BJ (cell line): Measurements from ENCODE around the gene IMP3. TPM values are rescaled to one million over a fixed set of nuclear protein-coding genes. Genes with fewer than 3 reads are reported as not detected.
"Not testable (repeated sequence)": the region's sequence is repeated elsewhere in the genome, so short reads cannot be mapped to it uniquely, and the experiment has no call there.

Experiments used
- CTCF ChIA-PET: fragments of 350-600 bp; formaldehyde crosslinking; extraction: SDS; loops from one replicate; lab custom pipeline; 2021; ENCODE audit warnings: antibody characterized with exemption, inconsistent platforms; lab: Yijun Ruan, JAX
- POLR2A ChIA-PET: fragments of 300-600 bp; sonication (Branson Sonifier 250); formaldehyde crosslinking; extraction: SDS; loops from one replicate; lab custom pipeline; 2021; ENCODE audit warnings: antibody characterized with exemption; lab: Charles Lee
- DNase-seq: peaks from one replicate; pipeline ENCODE4 v3.0.0-alpha.2; 2011; ENCODE audit warnings: low read depth
- H3K27me3 ChIP-seq: 2 replicates; pipeline ENCODE4 v1.6.0; 2011; ENCODE audit warnings: low read length; ENCODE audit not compliant: control insufficient read depth, insufficient read depth
- H3K36me3 ChIP-seq: 2 replicates; pipeline ENCODE4 v1.5.1; 2011; ENCODE audit warnings: low read length; ENCODE audit not compliant: control insufficient read depth, insufficient read depth
- H3K4me3 ChIP-seq: 2 replicates; pipeline ENCODE4 v1.5.1; 2011; ENCODE audit warnings: low read depth, mild to moderate bottlenecking, control low read depth, low read length
- polyA plus RNA-seq: library from polyadenylated mRNA; depleted of rRNA; stranded (reverse); fragments of >200 nt; gene quantifications from 2 replicates; pipeline ENCODE4 v1.2.3, GENCODE V29; 2011
- TF ChIP-seq, protein P1 (sequence below): IDR thresholded peaks from 2 replicates; pipeline ENCODE4 v1.5.1; 2011; ENCODE audit warnings: low read depth, mild to moderate bottlenecking, control low read depth, inconsistent platforms, low read length, moderate library complexity; ENCODE audit not compliant: insufficient read depth

Gene IMP3
- polyA plus RNA-seq, 1 experiment, result 37.6 TPM

DNA sequence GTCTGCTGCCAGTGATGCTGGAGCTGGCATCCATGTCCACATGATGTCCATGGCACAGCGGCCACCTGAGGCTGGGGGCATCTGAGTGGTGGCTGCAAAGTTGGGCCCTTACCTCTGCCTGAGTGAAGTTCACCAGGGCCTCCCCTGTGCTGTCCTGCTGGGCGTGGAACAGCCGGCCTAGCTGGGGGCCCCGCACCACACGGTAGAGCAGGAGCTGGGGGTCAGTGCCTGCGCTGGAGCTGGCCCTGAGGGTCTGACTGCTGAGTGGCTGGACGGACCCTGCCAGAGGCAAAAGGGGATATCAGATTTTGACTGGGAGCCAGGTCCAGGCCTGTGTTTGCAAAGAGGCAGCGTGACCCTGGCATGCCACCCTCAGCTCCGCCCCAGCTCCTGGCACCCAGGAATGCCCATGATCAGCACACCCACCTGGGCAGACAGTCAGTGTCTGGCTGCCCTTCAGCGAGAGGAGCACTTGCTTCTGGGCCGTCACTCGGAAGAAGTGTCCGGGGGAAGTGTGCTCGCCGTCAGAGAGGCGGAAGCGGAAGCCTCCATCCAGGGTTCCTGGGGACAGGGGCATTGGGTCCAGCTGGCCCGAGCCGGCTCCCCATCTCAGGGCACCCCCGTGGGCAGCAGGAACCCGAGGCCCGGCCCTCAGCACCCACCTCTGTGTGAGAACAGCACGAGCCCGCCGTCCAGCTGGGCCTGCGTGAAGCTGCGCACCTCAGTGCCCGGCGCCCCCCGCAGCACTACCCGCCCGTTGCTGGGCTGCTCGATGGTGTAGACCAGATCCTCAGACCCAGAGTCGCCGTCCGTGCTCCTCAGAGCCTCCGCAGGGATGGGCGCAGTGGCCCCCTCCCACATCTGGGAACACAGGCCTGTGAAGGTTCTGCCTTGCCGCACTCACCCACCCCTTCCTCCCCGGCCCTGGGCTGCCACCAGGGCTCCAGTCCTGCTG lies 42.4 kb upstream of the IMP3 start:
- Histone ChIP-seq H3K27me3 (no peaks in the 10 kb centered on the region), H3K4me3 (no peak overlapping the region), H3K36me3 (peaks cover 26% of the 10 kb centered on the region)
- TF ChIP-seq, protein P1, sequence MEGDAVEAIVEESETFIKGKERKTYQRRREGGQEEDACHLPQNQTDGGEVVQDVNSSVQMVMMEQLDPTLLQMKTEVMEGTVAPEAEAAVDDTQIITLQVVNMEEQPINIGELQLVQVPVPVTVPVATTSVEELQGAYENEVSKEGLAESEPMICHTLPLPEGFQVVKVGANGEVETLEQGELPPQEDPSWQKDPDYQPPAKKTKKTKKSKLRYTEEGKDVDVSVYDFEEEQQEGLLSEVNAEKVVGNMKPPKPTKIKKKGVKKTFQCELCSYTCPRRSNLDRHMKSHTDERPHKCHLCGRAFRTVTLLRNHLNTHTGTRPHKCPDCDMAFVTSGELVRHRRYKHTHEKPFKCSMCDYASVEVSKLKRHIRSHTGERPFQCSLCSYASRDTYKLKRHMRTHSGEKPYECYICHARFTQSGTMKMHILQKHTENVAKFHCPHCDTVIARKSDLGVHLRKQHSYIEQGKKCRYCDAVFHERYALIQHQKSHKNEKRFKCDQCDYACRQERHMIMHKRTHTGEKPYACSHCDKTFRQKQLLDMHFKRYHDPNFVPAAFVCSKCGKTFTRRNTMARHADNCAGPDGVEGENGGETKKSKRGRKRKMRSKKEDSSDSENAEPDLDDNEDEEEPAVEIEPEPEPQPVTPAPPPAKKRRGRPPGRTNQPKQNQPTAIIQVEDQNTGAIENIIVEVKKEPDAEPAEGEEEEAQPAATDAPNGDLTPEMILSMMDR, result no peak
- ChIA-PET CTCF (interaction anchor here (1.0 to 7.0 kb wide), 10 partner anchors 8 to 315 kb away, joined by 3 to 30 read pairs (median 4); partner anchors contain the start of gene IMP3), POLR2A (interaction anchor here (0.5 kb wide), 1 partner anchor 112 kb away, joined by 3 read pairs; no protein-coding TSS in a partner anchor)
- DNase-seq, result no peak

DNA sequence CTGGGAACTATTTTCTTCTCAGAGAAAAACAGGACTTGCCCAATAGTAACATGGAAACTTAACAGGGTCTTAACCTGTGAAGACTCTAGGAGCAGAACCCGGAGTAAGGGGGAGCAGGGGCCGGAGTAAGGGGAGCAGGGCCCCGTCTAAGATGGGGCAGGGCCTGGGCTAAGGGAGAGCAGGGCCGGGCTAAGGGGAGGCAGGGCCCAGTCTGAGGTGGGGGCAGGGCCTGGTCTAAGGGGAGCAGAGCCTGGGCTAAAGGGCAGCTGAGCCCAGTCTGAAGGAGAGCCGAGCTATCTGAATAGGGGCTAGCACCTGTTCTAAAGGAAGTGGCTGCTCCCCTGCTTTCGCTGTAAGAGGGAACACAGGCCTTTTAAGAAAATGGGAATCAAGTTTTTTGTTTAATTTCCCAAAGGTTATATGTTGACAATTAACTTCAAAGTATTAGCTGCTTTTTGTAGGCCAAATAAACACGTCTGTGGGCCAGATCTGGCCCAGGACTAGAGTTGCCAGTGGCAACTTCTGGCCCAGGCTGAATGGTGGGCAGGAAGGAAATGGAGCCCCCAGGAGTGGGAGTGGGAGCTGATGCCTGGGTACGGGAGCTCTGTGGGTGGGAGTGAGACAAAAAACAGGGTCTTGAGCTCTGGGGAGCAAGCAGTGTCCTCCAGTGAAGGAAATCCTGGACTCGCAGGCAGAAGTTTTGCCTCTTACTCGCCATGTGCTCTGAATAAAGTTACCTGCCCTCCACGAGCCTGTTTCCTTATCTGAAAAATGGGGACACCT lies 40.2 kb upstream of the IMP3 start:
- POLR2A ChIA-PET, result interaction anchor here (0.6 kb wide), 1 partner anchor 32 kb away, joined by 3 read pairs; the partner anchor contains the start of gene SNX33
- no peak for DNase-seq
- Histone ChIP-seq H3K27me3 (no peaks in the 10 kb centered on the region), H3K4me3 (no peak overlapping the region), H3K36me3 (peaks cover 36% of the 10 kb centered on the region)
- TF ChIP-seq, protein P1, result no peak
- CTCF ChIA-PET, result interaction anchor here (0.9 to 7.0 kb wide), 4 partner anchors 13 to 171 kb away, joined by 3 to 30 read pairs (median 6); partner anchors contain the start of gene IMP3

DNA sequence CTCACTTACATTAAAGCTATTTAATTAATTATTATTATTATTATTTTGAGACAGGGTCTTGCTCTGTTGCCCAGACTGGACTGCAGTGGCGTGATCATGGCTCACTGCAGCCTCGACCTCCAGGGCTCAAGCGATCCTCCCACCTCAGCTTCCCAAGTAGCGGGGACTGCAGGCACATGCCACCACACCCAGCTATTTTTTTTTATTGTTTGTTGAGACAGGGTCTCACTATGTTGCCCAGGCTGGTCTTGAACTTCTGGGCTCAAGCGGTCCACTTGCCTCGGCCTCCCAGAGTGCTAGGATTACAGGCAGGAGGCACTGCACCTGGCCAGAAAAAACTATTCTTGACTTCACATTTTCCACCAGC lies 38.3 kb upstream of the IMP3 start:
- CTCF ChIA-PET, result interaction anchor here (1.2 to 7.0 kb wide), 5 partner anchors 8 to 310 kb away, joined by 3 to 30 read pairs (median 8); partner anchors contain the start of genes IMP3 and MAN2C1
- POLR2A ChIA-PET, H3K27me3 ChIP-seq, H3K4me3 ChIP-seq, DNase-seq: not testable (repeated sequence)
- H3K36me3 ChIP-seq, result peaks cover 29% of the 10 kb centered on the region

DNA sequence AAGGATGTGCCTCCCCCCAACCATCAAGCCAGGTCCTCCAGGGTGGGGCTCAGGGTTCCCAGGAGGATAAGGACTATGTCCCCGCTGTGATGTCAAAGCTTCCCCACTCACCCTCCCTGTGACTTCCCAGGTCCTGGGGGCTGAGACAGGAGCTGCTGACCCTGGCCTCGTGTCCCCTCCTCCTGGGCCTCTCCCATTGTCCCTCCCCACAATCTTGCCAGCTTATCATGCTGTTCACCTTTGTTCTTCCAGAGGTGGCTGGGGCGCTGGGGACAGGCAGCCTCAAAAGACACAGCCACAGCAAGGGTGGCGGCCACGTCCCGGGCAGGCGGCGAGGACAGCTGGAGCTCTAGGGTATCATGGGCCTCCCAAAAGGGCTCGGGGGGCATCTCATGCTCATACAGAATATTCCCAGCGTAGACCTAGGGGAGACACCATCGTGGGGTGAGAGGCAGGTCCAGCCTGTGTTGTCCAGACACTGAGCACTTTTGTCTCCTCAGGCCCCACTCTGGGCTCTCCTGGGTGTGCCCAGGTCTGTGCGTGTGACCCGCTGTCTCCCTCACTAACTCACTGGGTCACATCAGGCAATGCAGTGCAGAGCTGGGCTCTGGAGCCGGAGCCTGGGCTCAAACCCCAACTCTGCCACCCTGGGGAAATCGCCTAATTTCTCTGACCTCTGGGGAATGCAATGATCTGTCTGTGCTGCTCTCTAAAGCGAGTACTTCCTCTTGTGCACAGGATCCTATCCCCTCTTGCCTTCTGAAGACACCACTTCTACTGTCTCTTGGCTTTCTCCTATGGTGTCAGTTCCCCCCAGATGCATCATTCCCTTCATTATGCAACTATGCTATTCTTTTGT lies 37.7 kb upstream of the IMP3 start:
- Histone ChIP-seq H3K36me3 (peaks cover 28% of the 10 kb centered on the region), H3K4me3 (no peak overlapping the region), H3K27me3 (no peaks in the 10 kb centered on the region)
- ChIA-PET CTCF (interaction anchor here (0.8 to 1.5 kb wide), 5 partner anchors 9 to 132 kb away, joined by 3 to 8 read pairs (median 4); partner anchors contain the start of gene SNX33), POLR2A (no interaction called here)
- no peak for DNase-seq
- TF ChIP-seq, protein P1, result no peak
